GM18858 (cell line): ENCODE data around the gene IFNA7.
A peak's percentile ranks its signal among the peaks of the same experiment; 100 is the strongest.
"Not testable (repeated sequence)": the region's sequence is repeated elsewhere in the genome, so short reads cannot be mapped to it uniquely, and the experiment has no call there.

ENCODE experiments used
- ATAC-seq: cut with Tn5 transposase; IDR thresholded peaks from one replicate; pipeline ENCODE4 v1.9.1; 2021; ENCODE audit not compliant: unreplicated experiment

The IFNA7 gene

DNA sequence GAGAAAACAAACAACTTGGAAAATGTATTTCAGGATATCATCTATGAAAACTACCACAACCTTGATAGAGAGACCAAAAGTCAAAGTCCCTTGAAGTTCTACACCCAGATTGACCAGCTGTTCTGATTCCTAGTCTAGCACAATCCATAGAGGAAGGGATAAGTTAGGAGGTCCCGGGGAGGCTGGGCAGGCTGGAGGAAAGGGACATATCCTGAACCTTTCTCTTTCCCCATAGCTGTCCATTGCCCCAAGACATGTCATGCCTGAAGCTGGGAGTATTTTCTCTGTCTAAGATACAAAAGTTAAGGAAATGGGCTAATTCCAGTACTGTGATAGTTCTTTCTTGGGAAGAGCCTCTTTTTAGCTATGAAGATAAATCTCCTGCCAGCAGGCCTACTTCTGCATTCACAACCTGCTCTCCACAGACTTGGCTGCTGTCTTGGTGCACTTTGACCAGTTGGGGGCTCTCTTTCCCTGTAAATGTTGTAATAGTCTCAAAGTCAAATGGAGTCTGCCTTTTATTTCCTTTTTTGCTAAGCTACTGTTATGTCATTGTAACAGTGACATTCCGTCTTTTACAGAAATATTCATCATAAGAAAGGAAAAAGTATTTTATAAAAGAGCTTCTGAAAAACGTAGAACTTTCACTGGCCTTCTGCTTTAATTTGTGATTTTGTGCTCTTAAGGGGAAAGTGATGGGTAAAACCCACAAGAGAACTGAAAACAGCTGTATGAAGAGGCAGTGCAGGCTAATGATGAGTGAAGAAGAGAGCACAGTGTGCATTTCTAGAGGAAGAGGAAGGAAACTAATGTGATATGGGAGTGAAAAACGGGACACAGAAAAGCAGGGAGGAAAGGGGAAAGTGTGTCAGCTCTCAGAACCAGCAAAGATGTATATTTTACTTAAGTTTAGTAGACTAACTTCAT is 18.9 kb downstream of the IFNA7 start:
- peak; percentile 95 for ATAC-seq

DNA sequence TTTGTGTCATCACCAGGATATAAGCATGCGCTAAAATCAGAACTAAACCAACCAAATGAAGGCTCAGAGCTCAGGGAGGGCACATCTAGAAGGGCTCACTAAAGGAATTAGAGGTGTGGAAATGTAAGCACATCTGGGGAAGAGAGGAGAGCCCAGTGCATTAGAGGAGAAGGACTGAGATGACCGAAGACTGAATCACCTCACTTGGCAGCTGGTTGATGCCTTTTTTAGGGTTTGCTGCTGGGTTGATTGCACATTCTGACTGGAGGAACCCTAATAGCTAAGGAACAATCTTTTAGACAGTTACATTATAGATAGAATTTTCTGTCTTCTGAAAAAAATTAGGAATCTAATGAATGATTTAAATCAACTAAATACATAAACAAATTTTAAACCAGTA is 27.3 kb downstream of the IFNA7 start:
- ATAC-seq: no peak

DNA sequence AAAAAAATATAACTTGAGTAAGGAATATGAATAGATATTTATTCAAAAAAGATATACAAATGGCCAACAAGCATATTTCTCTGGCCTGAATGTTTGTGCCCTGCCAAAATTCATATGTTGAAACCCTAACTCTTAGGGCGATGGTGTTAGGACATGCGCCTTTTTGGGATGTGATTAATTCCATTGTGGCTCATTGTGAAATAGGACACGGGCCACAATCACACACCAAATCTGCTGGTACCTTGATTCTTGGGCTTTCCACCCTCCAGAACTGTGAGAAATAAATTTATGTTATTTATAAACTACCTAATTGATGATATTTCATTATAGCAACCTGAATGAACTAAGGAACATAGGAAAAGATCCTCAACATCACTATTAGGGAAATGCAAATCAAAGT is 29.8 kb downstream of the IFNA7 start:
- ATAC-seq: no peak

DNA sequence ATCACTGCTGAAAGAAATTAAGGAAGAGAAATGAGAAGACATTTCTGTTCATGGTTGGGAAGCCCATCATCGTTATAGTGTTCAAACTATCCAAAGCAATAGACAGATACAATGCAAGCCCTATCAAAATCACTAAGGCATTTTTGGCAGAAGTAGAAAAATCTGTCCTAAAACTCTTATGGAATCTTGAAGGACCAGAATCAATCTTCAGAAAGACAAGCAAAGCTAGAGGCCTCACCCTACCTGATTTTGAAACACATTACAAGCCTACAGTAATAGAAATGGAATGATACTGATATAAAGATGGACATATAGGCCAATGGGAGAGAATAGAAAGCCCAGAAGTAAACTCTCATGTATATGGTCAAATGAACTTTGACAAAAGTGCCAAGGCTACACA is 30.7 kb downstream of the IFNA7 start:
- ATAC-seq: no peak

DNA sequence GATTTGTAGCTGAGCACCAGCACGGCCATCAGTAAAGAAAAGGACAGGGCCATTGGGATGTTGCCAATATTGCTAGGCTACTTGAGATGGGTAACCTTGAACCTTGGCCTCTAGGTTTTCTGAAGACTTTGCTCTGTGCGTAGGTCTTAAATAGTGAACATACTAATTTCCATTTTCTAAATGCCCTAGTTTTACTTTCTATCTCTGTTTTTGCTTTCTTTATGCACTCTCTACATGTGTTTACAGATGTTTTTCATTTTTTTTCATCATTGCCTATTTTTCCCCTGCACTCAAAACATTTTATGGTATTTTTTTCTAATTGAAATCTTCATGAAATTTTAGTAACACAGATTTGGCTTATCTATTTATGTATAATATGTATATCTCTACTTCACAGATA is 35.4 kb downstream of the IFNA7 start, which contains the start of gene IFNA21:
Gene IFNA21 (minus strand): TSS at position 101 of the 400 bp plus-strand sequence. CDS start 48 bp downstream, at position 53.
- not testable (repeated sequence) for ATAC-seq

DNA sequence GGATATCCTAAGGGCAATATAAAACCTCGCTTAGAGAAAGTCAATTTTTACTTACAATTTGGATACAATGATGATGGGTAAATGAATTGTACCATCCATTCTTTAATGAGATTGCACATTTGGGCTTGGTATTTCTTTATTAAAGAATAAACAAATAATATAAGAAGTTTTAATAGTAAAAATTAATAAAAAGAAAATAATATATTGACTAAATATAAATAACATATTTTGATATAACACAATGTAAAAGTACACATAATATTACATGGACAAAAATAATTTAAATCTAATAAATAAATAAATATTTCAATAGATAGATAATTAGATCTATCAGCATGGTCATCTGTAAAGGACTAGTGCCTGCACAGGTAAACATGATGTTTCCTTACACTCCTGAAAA is 36.5 kb downstream of the IFNA7 start:
- no peak for ATAC-seq

DNA sequence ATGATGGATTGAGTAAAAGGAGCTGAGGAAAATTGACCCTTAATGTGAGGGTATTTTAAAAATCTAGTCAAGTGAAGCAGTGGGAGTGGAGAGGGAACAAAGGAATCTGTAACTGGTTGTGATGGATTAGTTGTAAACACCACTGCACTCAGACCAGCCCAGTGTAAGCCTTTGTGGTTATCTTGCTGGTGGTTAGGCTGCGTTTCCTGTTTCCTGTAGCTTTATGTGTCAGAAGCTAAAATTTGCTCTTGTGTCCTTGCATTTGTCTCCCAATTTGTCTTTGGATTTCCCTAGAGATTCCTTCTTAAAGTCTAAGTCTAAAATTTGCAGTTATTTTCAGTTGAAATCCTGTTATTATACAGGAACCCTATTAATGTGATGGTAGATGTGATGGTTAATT is 41.8 kb downstream of the IFNA7 start:
- peak; percentile 95 for ATAC-seq

DNA sequence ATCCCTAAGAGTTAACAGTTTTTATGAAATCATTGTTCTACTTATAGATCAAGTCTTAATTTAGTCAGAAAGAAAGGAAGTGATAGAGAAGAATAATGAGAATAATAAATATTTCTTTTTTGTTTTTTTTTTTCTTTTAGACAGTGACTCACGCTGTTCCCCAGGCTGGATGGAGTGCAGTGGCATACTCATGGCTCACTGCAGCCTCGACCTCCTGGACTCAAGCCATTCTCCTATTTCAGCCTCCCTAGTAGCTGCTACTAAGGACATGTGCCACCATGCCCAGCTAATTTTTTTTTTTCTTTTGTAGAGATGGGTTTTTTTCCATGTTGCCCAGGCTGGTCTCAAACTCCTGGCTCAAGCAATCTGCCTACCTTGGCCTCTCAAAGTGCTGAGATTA is 46.5 kb downstream of the IFNA7 start:
- no peak for ATAC-seq

DNA sequence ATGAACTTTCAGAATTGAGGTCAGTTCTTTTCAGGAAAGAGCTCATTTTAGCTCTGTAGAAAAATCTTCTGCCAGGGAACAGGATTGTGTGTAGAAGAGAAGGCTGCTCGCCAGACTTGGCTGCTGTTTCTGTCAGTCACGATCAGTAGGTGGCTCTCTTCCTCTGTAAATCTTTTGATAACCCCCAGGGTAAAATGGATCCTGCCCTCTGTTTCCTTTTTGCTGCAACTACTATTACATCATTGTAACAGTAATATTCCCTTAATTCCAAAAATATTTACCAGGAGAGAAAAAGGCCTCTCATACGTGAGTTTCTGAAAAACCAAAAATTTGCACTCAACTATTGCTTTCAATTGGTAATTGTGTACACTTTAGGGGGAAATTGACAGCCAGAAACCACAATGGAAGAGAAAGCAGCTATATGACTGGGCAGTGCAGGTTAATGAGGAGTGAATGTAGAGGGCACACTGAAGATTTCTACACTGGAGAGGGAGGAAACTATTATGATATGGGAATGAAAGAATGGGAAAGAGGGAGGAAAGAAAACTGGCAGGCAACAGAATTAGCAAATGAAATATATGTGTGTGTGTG is 47.9 kb downstream of the IFNA7 start:
- ATAC-seq: peak; percentile 84

DNA sequence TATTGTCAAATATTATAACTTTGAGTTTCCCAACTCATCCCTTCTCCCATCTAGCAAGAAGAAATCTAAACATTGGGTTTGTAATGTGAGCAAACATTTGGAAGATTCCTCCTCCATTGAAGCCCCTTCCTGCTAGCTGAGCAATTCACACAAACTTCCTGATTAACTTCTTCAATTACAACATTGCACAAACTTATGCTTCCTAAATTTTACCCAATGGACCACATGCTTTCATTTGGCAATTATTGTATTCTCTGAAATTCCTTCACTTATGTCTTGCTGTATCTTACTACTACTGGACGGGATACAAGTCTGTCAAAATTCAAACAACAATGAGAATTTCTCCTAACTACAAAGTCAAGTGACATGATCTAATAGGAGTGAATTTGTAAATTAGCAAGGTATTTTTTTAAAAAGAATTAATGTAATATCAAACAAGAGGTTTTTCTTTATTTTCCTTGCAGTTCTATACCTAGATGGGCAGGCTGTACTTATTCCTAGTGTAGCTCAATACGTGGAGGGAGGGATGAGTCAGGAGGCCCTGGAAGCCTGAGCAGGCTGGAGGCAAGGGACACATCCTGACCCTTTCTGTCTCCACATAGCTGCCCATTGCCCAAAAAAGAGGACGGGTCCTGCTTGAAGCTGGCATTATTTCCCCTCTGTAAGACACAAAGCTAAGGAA is 48.5 kb downstream of the IFNA7 start:
- ATAC-seq: peak; percentile 28
